Neural cell (in vitro differentiated cells): ENCODE data around the gene TNFRSF14. TPM values are rescaled to one million over a fixed set of nuclear protein-coding genes. Genes with fewer than 3 reads are reported as not detected.

ENCODE experiments used
- H2AFZ ChIP-seq: fragments of 200-600, 300-800 bp; sonication (generic), shearing (Covaris generic); 2 replicates; pipeline ENCODE4 v1.6.0; 2014; ENCODE audit warnings: low read depth, mild to moderate bottlenecking, antibody characterized with exemption, low read length, moderate library complexity
- H3F3A ChIP-seq: fragments of 200-600 bp; shearing (Covaris generic); 2 replicates; pipeline ENCODE4 v1.6.1; 2016; ENCODE audit warnings: mild to moderate bottlenecking, moderate library complexity, mixed read lengths, antibody characterized with exemption, low read length; ENCODE audit not compliant: insufficient read depth, poor library complexity, severe bottlenecking
- H3K27ac ChIP-seq: fragments of 200-600, 300-800 bp; sonication (generic), shearing (Covaris generic); 2 replicates; pipeline ENCODE4 v1.5.1; 2014; ENCODE audit warnings: mild to moderate bottlenecking, low read length, moderate library complexity
- H3K27me3 ChIP-seq: fragments of 300-800, 200-600 bp; sonication (generic), shearing (Covaris generic); 2 replicates; pipeline ENCODE4 v1.6.0; 2014; ENCODE audit warnings: mild to moderate bottlenecking, low read depth, low read length, moderate library complexity; ENCODE audit not compliant: insufficient read depth
- H3K36me3 ChIP-seq: fragments of 300-800, 200-600 bp; sonication (generic), shearing (Covaris generic); 2 replicates; pipeline ENCODE4 v1.5.1; 2014; ENCODE audit warnings: mild to moderate bottlenecking, antibody characterized with exemption, low read length, moderate library complexity; ENCODE audit not compliant: insufficient read depth
- H3K4me2 ChIP-seq: fragments of 300-800, 200-600 bp; sonication (generic), shearing (Covaris generic); 2 replicates; pipeline ENCODE4 v1.6.0; 2014; ENCODE audit warnings: mild to moderate bottlenecking, low read length
- H3K4me3 ChIP-seq: fragments of 300-800, 200-600 bp; sonication (generic), shearing (Covaris generic); 2 replicates; pipeline ENCODE4 v1.5.1; 2014; ENCODE audit warnings: mild to moderate bottlenecking, low read length, moderate library complexity
- H3K79me2 ChIP-seq: fragments of 200-600 bp; shearing (Covaris generic); replicated peaks from 2 replicates; pipeline ENCODE4 v1.6.0; 2014; ENCODE audit warnings: mild to moderate bottlenecking, low read length, moderate library complexity; ENCODE audit not compliant: insufficient read depth
- H3K9ac ChIP-seq: fragments of 300-800, 200-600 bp; sonication (generic), shearing (Covaris generic); 2 replicates; pipeline ENCODE4 v1.6.1; 2016; ENCODE audit warnings: mild to moderate bottlenecking, low read length, mixed read lengths
- H3K9me2 ChIP-seq: fragments of 200-600 bp; shearing (Covaris generic); 2 replicates; pipeline ENCODE4 v1.6.1; 2016; ENCODE audit warnings: mild to moderate bottlenecking, low read length, mixed read lengths; ENCODE audit not compliant: insufficient read depth
- H3K9me3 ChIP-seq: fragments of 200-600, 300-800 bp; sonication (generic), shearing (Covaris generic); 2 replicates; pipeline ENCODE4 v1.6.1; 2016; ENCODE audit warnings: mild to moderate bottlenecking, mixed run types, low read length, moderate library complexity, mixed read lengths
- H4K20me1 ChIP-seq: fragments of 200-600 bp; shearing (Covaris generic); 2 replicates; pipeline ENCODE4 v1.6.1; 2016; ENCODE audit warnings: mild to moderate bottlenecking, mixed run types; ENCODE audit not compliant: insufficient read depth
- CTCF ChIP-seq: fragments of 450-650 bp; IDR thresholded peaks from 2 replicates; pipeline ENCODE4 v1.5.1; 2014; ENCODE audit warnings: antibody characterized with exemption, mild to moderate bottlenecking, moderate library complexity; ENCODE audit not compliant: poor library complexity, severe bottlenecking
- EP300 ChIP-seq: fragments of 450-650 bp; conservative IDR thresholded peaks from 2 replicates; pipeline ENCODE4 v1.6.1; 2014; ENCODE audit warnings: antibody characterized with exemption, mild to moderate bottlenecking, moderate library complexity; ENCODE audit not compliant: poor library complexity, severe bottlenecking
- EZH2 ChIP-seq: fragments of 200-600, 300-800 bp; shearing (Covaris generic), sonication (generic); IDR thresholded peaks from 2 replicates; pipeline ENCODE4 v1.6.1; 2014; ENCODE audit warnings: antibody characterized with exemption, low read length, borderline replicate concordance, mild to moderate bottlenecking; ENCODE audit not compliant: insufficient read depth, poor library complexity, severe bottlenecking
- MXI1 ChIP-seq: fragments of 450-650 bp; conservative IDR thresholded peaks from 2 replicates; pipeline ENCODE4 v1.6.1; 2014; ENCODE audit warnings: antibody characterized with exemption, mild to moderate bottlenecking; ENCODE audit not compliant: poor library complexity, severe bottlenecking
- POLR2AphosphoS5 ChIP-seq: IDR thresholded peaks from 2 replicates; pipeline ENCODE4 v1.6.1; 2012
- RAD21 ChIP-seq: fragments of 450-650 bp; conservative IDR thresholded peaks from 2 replicates; pipeline ENCODE4 v1.6.1; 2014; ENCODE audit warnings: antibody characterized with exemption, mild to moderate bottlenecking, moderate library complexity
- SMC3 ChIP-seq: fragments of 450-650 bp; conservative IDR thresholded peaks from 2 replicates; pipeline ENCODE4 v1.6.1; 2014; ENCODE audit warnings: antibody characterized with exemption, mild to moderate bottlenecking, moderate library complexity; ENCODE audit not compliant: poor library complexity
- TAF1 ChIP-seq: IDR thresholded peaks from 2 replicates; pipeline ENCODE4 v1.6.1; 2012; ENCODE audit warnings: low read depth
- polyA plus RNA-seq: library from polyadenylated mRNA; depleted of rRNA; stranded (reverse); fragments of >200 nt; gene quantifications from 2 replicates; pipeline ENCODE4 v1.2.3, GENCODE V29; 2014
- TF ChIP-seq, protein P1 (sequence below): IDR thresholded peaks from 2 replicates; pipeline ENCODE4 v1.6.1; 2012; ENCODE audit warnings: borderline replicate concordance

Gene TNFRSF14
- polyA plus RNA-seq, 1 donor from 2014 or later: 1.1 TPM

GRCh38 chr1:2582391-2582790 is 26.2 kb downstream of the TNFRSF14 start:
- no peaks in the 10 kb centered on the region for H3K9me3 ChIP-seq
- H4K20me1 ChIP-seq: no peaks in the 10 kb centered on the region
- H3K27ac ChIP-seq: no peak overlapping the region
- no peak overlapping the region for H3K9ac ChIP-seq
- H3K27me3 ChIP-seq: no peaks in the 10 kb centered on the region
- TF ChIP-seq, protein P1, sequence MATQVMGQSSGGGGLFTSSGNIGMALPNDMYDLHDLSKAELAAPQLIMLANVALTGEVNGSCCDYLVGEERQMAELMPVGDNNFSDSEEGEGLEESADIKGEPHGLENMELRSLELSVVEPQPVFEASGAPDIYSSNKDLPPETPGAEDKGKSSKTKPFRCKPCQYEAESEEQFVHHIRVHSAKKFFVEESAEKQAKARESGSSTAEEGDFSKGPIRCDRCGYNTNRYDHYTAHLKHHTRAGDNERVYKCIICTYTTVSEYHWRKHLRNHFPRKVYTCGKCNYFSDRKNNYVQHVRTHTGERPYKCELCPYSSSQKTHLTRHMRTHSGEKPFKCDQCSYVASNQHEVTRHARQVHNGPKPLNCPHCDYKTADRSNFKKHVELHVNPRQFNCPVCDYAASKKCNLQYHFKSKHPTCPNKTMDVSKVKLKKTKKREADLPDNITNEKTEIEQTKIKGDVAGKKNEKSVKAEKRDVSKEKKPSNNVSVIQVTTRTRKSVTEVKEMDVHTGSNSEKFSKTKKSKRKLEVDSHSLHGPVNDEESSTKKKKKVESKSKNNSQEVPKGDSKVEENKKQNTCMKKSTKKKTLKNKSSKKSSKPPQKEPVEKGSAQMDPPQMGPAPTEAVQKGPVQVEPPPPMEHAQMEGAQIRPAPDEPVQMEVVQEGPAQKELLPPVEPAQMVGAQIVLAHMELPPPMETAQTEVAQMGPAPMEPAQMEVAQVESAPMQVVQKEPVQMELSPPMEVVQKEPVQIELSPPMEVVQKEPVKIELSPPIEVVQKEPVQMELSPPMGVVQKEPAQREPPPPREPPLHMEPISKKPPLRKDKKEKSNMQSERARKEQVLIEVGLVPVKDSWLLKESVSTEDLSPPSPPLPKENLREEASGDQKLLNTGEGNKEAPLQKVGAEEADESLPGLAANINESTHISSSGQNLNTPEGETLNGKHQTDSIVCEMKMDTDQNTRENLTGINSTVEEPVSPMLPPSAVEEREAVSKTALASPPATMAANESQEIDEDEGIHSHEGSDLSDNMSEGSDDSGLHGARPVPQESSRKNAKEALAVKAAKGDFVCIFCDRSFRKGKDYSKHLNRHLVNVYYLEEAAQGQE: no peak
- TF ChIP-seq CTCF (no peak), RAD21 (no peak), POLR2AphosphoS5 (no peak), EP300 (no peak), SMC3 (no peak), EZH2 (no peak), TAF1 (no peak), MXI1 (no peak)
- H2AFZ ChIP-seq: no peak overlapping the region
- no peaks in the 10 kb centered on the region for H3K36me3 ChIP-seq
- H3K79me2 ChIP-seq: no peaks in the 10 kb centered on the region
- H3K4me2 ChIP-seq: no peak overlapping the region
- H3K4me3 ChIP-seq: no peak overlapping the region
- H3F3A ChIP-seq: no peaks in the 10 kb centered on the region
- no peaks in the 10 kb centered on the region for H3K9me2 ChIP-seq

GRCh38 chr1:2583331-2583791 is 27.2 kb downstream of the TNFRSF14 start:
- Histone ChIP-seq H3K79me2 (no peaks in the 10 kb centered on the region), H3K4me3 (no peak overlapping the region), H3K9me3 (no peaks in the 10 kb centered on the region), H3K4me2 (no peak overlapping the region), H3K9ac (no peak overlapping the region), H3K27ac (no peak overlapping the region), H3K9me2 (no peaks in the 10 kb centered on the region), H3K27me3 (no peaks in the 10 kb centered on the region), H3K36me3 (no peaks in the 10 kb centered on the region), H4K20me1 (no peaks in the 10 kb centered on the region), H3F3A (no peaks in the 10 kb centered on the region), H2AFZ (no peak overlapping the region)
- no peak for TF ChIP-seq MXI1
- TF ChIP-seq EZH2: no peak
- no peak for TF ChIP-seq EP300
- TF ChIP-seq RAD21: no peak
- no peak for TF ChIP-seq CTCF
- no peak for TF ChIP-seq TAF1
- no peak for TF ChIP-seq POLR2AphosphoS5
- TF ChIP-seq, protein P1: no peak
- TF ChIP-seq SMC3: no peak
